Measurements from ENCODE around the gene TLCD1. TPM values are rescaled to one million over a fixed set of nuclear protein-coding genes. Genes with fewer than 3 reads are reported as not detected.

The TLCD1 gene
- total RNA-seq, 1 experiment from 2014 or later = 50.7 TPM

GRCh38 chr17:28756049-28756804 lies 30.2 kb upstream of the TLCD1 start:
- H3K27ac Mint-ChIP-seq = peak overlapping the region in 2 of 3 experiments; percentile 15 to 80; a peak in 2 of 7 replicates
- Histone ChIP-seq H3K4me2 (ENCODE audit: insufficient read depth, insufficient read length, low read length) (no peak overlapping the region), H3K4me1 (ENCODE audit: insufficient read depth, low read length) (peaks cover 12% of the 10 kb centered on the region; the same call in 1 of the 2 replicates), H2AFZ (ENCODE audit: low read length) (no peak overlapping the region), H2BK12ac (ENCODE audit: insufficient read length, low read depth, low read length) (no peak overlapping the region), H3K56ac (ENCODE audit: insufficient read length, low read depth, low read length) (no peak overlapping the region), H2BK20ac (ENCODE audit: low read depth, low read length, poor library complexity, severe bottlenecking) (no peak overlapping the region), H3K23me2 (ENCODE audit: insufficient read length, low read depth, low read length, poor library complexity, severe bottlenecking) (no peaks in the 10 kb centered on the region), H3T11ph (ENCODE audit: low read length) (no peak overlapping the region), H2BK5ac (ENCODE audit: insufficient read length, low read length) (no peak overlapping the region), H2BK120ac (ENCODE audit: low read depth, low read length, poor library complexity, severe bottlenecking) (no peak overlapping the region), H2AK5ac (ENCODE audit: insufficient read length, low read length) (no peak overlapping the region), H3K27ac (ENCODE audit: insufficient read length, low read depth, low read length) (no peak overlapping the region), H4K5ac (ENCODE audit: insufficient read length, low read depth, low read length) (no peak overlapping the region), H3K18ac (ENCODE audit: insufficient read length, low read depth, low read length) (no peak overlapping the region), H4K20me1 (ENCODE audit: control insufficient read depth, insufficient read depth, insufficient read length) (no peaks in the 10 kb centered on the region), H3K9ac (ENCODE audit: extremely low read depth, insufficient read length, low read length) (no peak overlapping the region), H3K9me3 (ENCODE audit: control insufficient read depth, low read depth, low read length) (no peaks in the 10 kb centered on the region), H4K8ac (replicated peaks; ENCODE audit: insufficient read length, low read depth, low read length) (no peak overlapping the region), H3K79me1 (ENCODE audit: insufficient read depth, low read depth, low read length, poor library complexity, severe bottlenecking) (no peaks in the 10 kb centered on the region), H3K14ac (ENCODE audit: insufficient read depth, low read length) (no peak overlapping the region), H3K27me3 (ENCODE audit: insufficient read depth, low read length) (no peaks in the 10 kb centered on the region), H3K4ac (ENCODE audit: low read depth, low read length) (no peak overlapping the region), H3K79me2 (ENCODE audit: insufficient read depth, low read length) (no peaks in the 10 kb centered on the region), H3K23ac (ENCODE audit: insufficient read length, low read depth, low read length) (no peak overlapping the region), H2BK15ac (ENCODE audit: low read depth, low read length) (no peak overlapping the region), H4K91ac (ENCODE audit: insufficient read length, low read depth, low read length) (no peak overlapping the region)
- WGBS (ENCODE audit: extremely low coverage, insufficient read length, low lambda C conversion rate) = no CpG with 5 or more reads among the region's 5 CpGs
- peaks cover 22 to 28% of the 10 kb centered on the region in 2 experiments for H3K4me1 Mint-ChIP-seq
- TF ChIP-seq CTCF (conservative IDR thresholded peaks at IDR 0.05) = no peak
- no peak for DNase-seq
- peaks cover 1% of the 10 kb centered on the region; the same call in 1 of the 2 replicates for H3K27me3 Mint-ChIP-seq (ENCODE audit: low read depth)
- no peaks in the 10 kb centered on the region for H3K9me3 Mint-ChIP-seq
- H3K36me3 Mint-ChIP-seq (ENCODE audit: insufficient read depth in 1 of 3, low read depth in 3 of 3) = peaks cover 41 to 61% (median 47%) of the 10 kb centered on the region in 3 experiments
- no peak overlapping the region for H3K4me3 Mint-ChIP-seq

Data from H9 (cell line).